GM21360 (cell line): ENCODE measurements around the gene ATXN7L1.
"Not testable (repeated sequence)": the region's sequence is repeated elsewhere in the genome, so short reads cannot be mapped to it uniquely, and the experiment has no call there.

Source experiments
- ATAC-seq: cut with Tn5 transposase; IDR thresholded peaks from one replicate; pipeline ENCODE4 v1.9.1; 2021; ENCODE audit warnings: mild to moderate bottlenecking, moderate library complexity; ENCODE audit not compliant: unreplicated experiment

The ATXN7L1 gene

GRCh38 chr7:105712877-105713276, 163.5 kb downstream of the ATXN7L1 start:
- no peak for ATAC-seq

- ATAC-seq = no peak
Measured at GRCh38 chr7:105711726-105712402, 164.5 kb downstream of the ATXN7L1 start.

GRCh38 chr7:105710720-105711119, 165.7 kb downstream of the ATXN7L1 start:
- ATAC-seq = not testable (repeated sequence)

GRCh38 chr7:105708763-105709080, 167.7 kb downstream of the ATXN7L1 start:
- no peak for ATAC-seq

GRCh38 chr7:105707967-105708762, 168.2 kb downstream of the ATXN7L1 start:
- ATAC-seq = no peak

- ATAC-seq = no peak
Measured at GRCh38 chr7:105707381-105707780, 169.0 kb downstream of the ATXN7L1 start.

GRCh38 chr7:105705427-105705826, 171.0 kb downstream of the ATXN7L1 start:
- no peak for ATAC-seq

GRCh38 chr7:105703207-105703930, 173.0 kb downstream of the ATXN7L1 start:
- ATAC-seq = no peak

- ATAC-seq = no peak
Measured at GRCh38 chr7:105699568-105700236, 176.7 kb downstream of the ATXN7L1 start.

GRCh38 chr7:105698531-105698930, 177.9 kb downstream of the ATXN7L1 start:
- ATAC-seq = no peak

GRCh38 chr7:105697753-105698152, 178.6 kb downstream of the ATXN7L1 start:
- ATAC-seq = no peak

- not testable (repeated sequence) for ATAC-seq
Measured at GRCh38 chr7:105697169-105697568, 179.2 kb downstream of the ATXN7L1 start.

- ATAC-seq = no peak
Measured at GRCh38 chr7:105693576-105693975, 182.8 kb downstream of the ATXN7L1 start.

GRCh38 chr7:105691680-105692564, 184.5 kb downstream of the ATXN7L1 start:
- ATAC-seq = peak; percentile 46

GRCh38 chr7:105691082-105691679, 185.2 kb downstream of the ATXN7L1 start:
- ATAC-seq = peak; percentile 26

- ATAC-seq = no peak
Measured at GRCh38 chr7:105690325-105690945, 186.0 kb downstream of the ATXN7L1 start.

GRCh38 chr7:105689067-105689819, 187.2 kb downstream of the ATXN7L1 start:
- no peak for ATAC-seq

GRCh38 chr7:105688617-105689016, 187.8 kb downstream of the ATXN7L1 start:
- no peak for ATAC-seq

GRCh38 chr7:105685161-105685560, 191.2 kb downstream of the ATXN7L1 start:
- no peak for ATAC-seq
